HuH-7.5 (cell line): ENCODE measurements around the gene SCN3A.

Source experiments
- DNase-seq: peaks from one replicate; pipeline ENCODE4 v3.0.0; 2011; ENCODE audit warnings: low spot score

The SCN3A gene

DNA sequence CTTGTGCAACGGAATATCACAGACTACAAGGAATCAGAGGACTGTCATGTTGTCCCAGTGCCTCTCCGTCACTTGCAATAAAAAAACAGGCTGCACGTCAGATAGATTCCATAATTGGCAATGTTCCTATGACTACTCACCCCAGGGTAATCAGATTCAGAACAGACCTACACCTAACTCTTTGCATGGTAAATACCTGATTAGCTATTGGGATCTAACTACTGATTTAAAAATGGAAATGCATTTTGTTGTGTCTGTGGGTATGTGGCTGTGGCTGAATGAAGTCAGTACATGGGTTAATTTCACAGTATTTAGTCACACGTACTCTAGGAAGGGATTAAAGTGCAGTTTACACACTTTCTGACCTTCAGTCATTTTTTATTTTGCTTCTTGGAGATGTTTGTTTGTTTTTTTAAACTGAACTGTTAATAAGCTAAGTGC is 91.7 kb downstream of the SCN3A start:
- no peak for DNase-seq

GRCh38 chr2:165110394-165110793 is 93.5 kb downstream of the SCN3A start:
- no peak for DNase-seq

DNA sequence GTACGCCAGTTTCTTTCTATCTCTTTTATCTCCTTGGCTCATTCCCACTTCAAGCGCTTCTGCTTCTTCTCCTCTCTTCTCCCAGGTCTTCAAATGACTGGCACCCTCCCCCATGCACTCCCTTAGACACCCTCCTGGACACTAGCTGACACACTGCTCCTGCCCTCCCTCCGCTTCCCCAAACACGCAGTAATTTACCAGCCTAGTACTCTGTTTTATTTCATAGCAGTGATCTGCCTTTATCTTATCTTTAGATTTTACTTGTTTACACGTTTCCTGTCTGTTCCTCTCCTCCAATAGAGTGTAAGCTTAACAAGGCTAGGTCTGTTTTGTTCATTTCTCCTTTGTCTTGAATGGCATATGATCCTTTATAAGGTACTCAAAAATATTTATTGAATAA is 93.9 kb downstream of the SCN3A start:
- DNase-seq: peak; percentile 30

DNA sequence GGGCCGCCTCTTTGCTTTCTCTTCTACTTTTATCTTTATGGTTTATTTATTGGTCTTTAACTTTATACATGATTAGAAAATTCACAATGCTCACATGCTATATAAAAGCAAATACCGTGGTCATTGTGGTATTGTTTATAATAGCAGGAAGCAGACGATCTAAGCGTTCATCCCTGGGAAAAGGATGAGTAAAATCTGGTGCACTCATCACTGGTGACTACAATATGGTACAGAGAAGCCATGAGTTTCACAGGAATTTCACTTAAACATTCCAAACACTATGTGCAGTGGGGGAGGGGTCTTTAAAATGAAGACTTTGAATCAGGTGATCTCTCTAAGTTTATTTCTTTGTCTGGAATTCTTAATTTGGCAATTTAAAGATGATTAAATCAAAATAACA is 97.9 kb downstream of the SCN3A start:
- DNase-seq: no peak

DNA sequence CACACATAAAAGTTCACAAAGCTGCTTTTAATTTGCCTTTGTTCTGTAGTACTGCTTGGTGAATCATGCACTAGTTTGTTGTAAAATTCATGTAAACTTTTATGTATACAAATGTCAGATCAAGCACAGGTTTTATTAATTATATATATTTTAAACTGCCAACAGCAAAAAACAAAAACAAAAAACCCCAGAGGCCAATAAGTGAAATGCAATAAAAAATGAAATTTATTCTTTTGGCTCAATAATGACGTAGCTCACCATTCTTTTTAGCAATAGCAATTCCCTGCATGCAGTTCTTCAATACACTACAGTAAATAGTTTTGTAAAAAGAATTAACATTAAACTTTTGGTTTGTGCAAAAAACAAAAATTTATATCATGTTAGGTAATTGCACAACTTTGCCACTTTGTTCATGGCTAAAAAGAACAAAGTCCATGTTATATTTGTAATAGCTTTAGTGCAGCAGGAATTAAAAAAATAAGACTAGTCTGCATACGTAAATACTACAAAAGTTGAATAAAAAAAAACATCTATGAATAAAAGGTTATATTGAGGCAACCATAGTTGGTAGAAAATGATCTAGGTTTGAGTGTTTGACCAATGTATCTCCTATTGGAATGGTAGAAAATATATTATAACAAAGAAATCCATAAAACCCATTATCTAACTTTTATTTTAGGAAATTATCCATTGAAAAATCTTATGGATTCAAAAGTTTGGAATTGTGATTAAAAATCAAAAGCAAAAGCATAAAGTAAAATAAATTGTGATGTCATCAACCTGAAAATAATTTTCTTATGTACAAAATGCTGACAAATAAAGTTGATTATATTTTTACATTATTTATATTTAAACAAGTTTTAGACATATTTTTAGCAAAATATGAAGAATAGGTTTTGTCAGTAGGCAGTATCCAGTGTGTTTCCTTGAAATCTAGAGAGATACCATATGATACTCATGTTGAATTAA is 115.6 kb downstream of the SCN3A start:
- no peak for DNase-seq

DNA sequence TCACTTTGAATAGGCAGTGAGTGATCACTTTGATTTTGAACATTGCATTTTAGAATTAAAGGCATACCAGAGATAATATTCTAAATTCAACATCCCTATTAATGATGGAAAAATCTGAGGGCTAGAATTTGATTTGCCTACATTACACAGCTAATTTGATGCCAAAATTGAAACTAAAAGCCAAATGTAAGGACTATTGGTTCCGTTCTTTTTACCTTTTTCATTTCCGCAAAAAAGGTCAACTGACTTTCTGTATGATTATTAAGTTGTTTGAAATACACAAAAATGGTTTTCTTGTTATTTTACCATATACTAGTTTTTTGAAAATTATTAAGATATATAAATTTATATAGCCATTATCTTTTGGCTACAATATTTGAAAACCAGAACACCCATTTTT is 117.5 kb downstream of the SCN3A start:
- DNase-seq: no peak

DNA sequence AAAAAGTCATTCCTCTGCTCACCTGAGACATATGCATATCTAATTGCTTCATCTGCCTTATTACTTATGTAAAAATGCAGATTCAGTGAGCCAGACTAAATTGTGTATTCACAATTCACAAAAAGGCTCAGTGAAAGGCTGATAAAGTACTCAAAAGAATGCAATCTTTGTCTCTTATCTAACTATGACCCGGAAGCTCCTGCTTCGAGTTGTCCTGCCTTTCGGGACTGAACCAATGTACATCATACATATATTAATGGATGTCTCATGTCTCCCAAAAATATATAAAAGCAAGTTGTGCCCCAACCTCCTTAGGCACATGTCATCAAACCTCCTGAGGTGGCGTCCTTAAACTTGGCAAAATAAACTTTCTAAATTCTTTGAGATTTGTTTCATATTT is 120.5 kb downstream of the SCN3A start:
- no peak for DNase-seq

GRCh38 chr2:165082479-165082878 is 121.4 kb downstream of the SCN3A start:
- DNase-seq: no peak

DNA sequence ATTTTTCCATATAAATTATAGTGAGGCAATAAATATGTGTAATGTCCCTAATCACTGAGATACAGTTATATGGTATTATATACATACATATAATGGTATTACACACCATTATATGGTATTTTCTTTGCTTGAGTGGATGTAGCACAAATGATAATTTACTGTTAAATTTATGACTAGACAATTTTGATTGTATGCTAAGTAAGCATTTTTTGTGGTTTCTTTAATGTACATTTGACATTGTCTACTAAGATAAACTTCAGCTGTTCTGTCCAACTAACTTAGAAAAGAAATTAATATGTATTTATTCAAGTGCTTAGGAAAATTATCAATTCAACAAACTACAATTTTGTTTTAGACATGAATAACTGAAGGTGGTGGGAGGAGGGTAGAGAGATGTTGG is 122.6 kb downstream of the SCN3A start:
- DNase-seq: no peak

DNA sequence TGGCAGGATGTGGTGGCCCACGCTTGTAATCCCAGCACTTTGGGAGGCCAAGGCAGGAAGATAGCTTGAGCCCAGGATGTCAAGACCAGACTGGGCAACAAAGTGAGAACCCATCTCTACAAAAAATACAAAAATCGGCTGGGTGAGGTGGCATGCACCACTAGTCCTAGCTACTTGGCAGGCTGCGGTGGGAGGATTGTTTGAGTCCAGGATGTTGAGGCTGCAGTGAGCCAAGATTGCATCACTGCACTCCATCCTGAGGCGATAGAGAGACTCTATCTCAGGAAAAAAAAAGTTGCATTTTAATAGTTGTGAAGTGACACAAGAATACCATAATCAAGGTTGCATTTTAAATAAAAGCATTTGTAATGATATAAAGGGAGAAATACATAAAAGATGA is 124.4 kb downstream of the SCN3A start:
- DNase-seq: no peak

- DNase-seq: no peak
Observed at GRCh38 chr2:165078913-165079312, 124.9 kb downstream of the SCN3A start.

- no peak for DNase-seq
Observed at GRCh38 chr2:165074884-165075283, 129.0 kb downstream of the SCN3A start.

- no peak for DNase-seq
Observed at GRCh38 chr2:165074323-165074722, 129.5 kb downstream of the SCN3A start.

- DNase-seq: no peak
Observed at GRCh38 chr2:165070076-165070475, 133.8 kb downstream of the SCN3A start.

- DNase-seq: no peak
Observed at GRCh38 chr2:165069151-165069550, 134.7 kb downstream of the SCN3A start.

- no peak for DNase-seq
Observed at GRCh38 chr2:165068487-165068757, 135.4 kb downstream of the SCN3A start.

DNA sequence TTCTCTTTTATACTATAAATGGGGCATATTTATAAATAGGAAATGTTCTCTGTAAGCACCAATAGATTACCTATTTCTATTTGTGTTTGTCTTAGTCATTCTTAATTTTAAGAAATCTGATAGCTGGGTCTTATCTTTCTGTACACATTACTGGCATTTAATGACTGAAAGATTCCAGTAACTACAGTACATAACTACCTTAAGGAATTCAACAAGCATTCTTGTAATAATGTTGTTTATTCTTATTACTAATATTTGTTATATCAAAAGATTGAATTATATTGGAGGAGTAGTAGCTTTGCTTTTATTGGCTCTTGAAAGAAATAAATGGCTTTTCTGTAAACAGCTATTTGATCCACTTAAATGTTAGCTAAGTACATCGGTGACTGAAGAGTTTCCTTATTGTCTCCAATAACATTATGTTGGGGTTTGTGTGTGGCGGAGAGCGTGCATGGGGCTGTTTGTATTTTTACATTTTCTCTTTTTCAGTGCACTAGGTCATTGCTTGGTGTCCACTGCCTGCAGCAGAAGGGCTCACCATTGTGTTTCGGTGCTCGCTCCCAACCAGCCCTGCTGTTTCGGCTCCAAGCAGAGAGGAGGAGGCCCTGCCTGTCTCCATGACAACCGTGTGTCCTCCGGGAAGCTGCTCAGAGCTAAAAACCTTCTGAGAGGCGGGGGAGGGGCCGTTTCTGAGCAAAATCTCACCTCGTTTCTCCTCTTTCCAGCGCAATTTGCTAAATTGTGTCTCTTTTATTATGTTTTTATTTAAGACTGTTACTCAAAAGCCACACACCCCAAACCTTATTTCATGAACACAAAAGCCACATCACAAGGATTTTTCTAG is 136.0 kb downstream of the SCN3A start:
- peak; percentile 64 for DNase-seq

DNA sequence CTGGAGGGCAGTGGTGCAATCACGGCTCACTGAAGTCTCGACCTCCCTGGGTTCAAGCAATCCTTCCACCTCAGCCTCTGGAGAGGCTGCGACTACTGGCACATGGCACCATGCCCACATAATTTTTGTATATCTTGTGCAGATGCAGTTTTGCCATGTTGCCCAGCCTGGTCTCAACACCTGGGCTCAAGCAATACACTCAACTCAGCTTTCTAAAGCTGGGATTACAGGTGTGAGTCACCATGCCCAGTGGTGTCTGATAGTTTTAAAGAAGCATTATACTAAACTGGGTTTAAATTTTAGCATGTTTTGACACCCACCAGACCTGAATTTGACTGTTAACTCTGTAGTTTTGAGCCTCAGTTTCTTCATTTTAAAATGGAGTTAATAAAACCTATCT is 139.1 kb downstream of the SCN3A start:
- DNase-seq: no peak

- DNase-seq: no peak
Observed at GRCh38 chr2:165060411-165060810, 143.4 kb downstream of the SCN3A start.

GRCh38 chr2:165058476-165059265 is 145.2 kb downstream of the SCN3A start:
- no peak for DNase-seq

- DNase-seq: no peak
Observed at GRCh38 chr2:165057931-165058330, 145.9 kb downstream of the SCN3A start.

- DNase-seq: no peak
Observed at GRCh38 chr2:165057308-165057707, 146.5 kb downstream of the SCN3A start.
